ENCODE data around the gene SKOR1. TPM values are rescaled to one million over a fixed set of nuclear protein-coding genes. Genes with fewer than 3 reads are reported as not detected.

Gene SKOR1
- total RNA-seq, 1 donor from 2014 or later: under 0.01 TPM

DNA sequence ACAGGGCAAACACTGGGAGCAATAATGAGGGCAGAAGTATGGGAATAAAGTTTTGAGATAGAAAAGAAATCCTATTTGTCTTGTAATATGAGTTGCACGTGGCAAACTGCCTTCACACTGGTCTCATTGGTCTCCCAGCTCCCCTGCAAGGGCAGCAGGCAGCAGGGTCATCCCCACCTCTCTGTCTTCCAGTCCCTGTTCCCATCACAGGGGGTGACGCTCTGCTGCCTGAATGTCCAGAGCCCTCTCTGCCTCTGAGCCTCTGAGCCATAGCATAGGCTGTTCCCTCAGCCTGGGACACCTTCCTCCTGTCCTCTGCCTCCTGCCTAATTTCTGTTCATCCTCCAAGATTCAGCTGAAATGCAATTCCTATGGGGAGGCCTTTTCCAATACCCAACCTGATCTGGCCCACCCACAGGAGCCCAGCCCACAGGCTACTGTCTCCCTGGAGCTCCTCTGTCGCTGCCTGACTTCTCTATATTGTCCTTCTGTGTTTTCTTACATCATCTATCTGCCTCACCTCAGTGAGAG is 12.1 kb upstream of the SKOR1 start:
- H3K4me1 ChIP-seq (ENCODE audit: control insufficient read depth in 3 of 3, insufficient read depth in 3 of 3, low read length in 3 of 3): no peaks in the 10 kb centered on the region
- peaks cover 7 to 21% (median 18%) of the 10 kb centered on the region in 3 donors for H3K27me3 ChIP-seq (ENCODE audit: control insufficient read depth in 3 of 3, insufficient read depth in 3 of 3, low read length in 3 of 3)
- H3K27ac ChIP-seq (ENCODE audit: low read depth, low read length): no peak overlapping the region
- H3K9me3 ChIP-seq (ENCODE audit: control insufficient read depth in 3 of 3, low read length in 3 of 3): no peaks in the 10 kb centered on the region
- peaks cover 0 to 3% (median 0%) of the 10 kb centered on the region in 3 donors for H3K36me3 ChIP-seq (ENCODE audit: control insufficient read depth in 3 of 3, insufficient read depth in 3 of 3, low read length in 3 of 3)
- no peak overlapping the region for H3K9ac ChIP-seq (ENCODE audit: low read depth in 1 of 3, low read length in 3 of 3)
- H3K4me3 ChIP-seq (ENCODE audit: low read length in 3 of 3): no peak overlapping the region

DNA sequence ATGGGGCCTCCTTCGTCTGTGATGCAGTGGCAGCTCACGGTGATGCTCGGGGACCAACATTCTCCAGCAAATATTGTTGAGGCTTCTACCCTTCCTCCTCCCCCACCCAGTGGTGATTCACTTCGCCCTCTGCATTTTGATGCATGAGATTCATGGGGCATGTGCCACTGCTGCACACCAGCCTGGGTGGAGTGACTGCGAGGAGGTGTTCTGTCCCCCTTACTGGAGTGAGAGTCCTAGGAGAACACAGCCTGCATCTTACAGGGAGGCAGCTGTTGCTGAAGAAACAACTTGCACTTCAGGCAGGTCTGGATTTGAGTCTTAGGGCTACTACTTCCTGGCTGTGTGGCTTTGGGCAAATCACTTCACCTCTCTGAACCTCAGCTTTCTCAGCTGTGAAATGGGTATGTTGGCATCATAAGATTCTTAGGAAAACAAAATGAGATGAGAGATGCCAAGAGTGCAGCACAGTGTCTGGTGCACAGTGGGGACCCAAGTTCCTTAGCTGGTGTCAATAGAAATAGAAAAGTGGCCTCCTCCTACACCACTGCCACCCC is 10.2 kb upstream of the SKOR1 start:
- H3K36me3 ChIP-seq (ENCODE audit: control insufficient read depth in 3 of 3, insufficient read depth in 3 of 3, low read length in 3 of 3): peaks cover 0 to 3% (median 0%) of the 10 kb centered on the region in 3 donors
- H3K9ac ChIP-seq (ENCODE audit: low read depth in 1 of 3, low read length in 3 of 3): no peak overlapping the region
- H3K4me1 ChIP-seq (ENCODE audit: control insufficient read depth in 3 of 3, insufficient read depth in 3 of 3, low read length in 3 of 3): no peaks in the 10 kb centered on the region
- H3K4me3 ChIP-seq (ENCODE audit: low read length in 3 of 3): no peak overlapping the region
- H3K27ac ChIP-seq (ENCODE audit: low read depth, low read length): no peak overlapping the region
- H3K27me3 ChIP-seq (ENCODE audit: control insufficient read depth in 3 of 3, insufficient read depth in 3 of 3, low read length in 3 of 3): peaks cover 24 to 38% (median 36%) of the 10 kb centered on the region in 3 donors
- no peaks in the 10 kb centered on the region for H3K9me3 ChIP-seq (ENCODE audit: control insufficient read depth in 3 of 3, low read length in 3 of 3)

DNA sequence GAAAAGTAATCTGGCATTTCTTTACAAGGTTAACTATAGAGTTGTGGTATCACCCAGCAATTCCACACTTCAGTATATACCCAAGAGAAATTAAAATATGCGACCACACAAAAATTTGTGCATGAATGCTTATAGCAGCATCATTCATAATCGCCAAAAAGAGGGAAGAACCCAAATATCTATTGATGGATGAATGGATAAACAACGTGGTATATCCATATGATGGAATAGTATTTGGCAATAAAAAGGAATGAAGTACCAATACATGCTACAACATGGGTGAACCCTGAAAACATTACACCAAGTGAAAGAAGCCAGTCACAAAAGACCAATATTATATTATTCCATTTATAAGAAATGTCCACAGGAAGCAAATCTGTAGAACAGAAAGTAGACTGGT is 8.6 kb upstream of the SKOR1 start:
- H3K9me3 ChIP-seq (ENCODE audit: control insufficient read depth in 3 of 3, low read length in 3 of 3): no peaks in the 10 kb centered on the region
- H3K9ac ChIP-seq (ENCODE audit: low read depth in 1 of 3, low read length in 3 of 3): no peak overlapping the region
- peaks cover 39 to 54% (median 44%) of the 10 kb centered on the region in 3 donors for H3K27me3 ChIP-seq (ENCODE audit: control insufficient read depth in 3 of 3, insufficient read depth in 3 of 3, low read length in 3 of 3)

GRCh38 chr15:67818464-67818863 is 6.8 kb upstream of the SKOR1 start:
- Histone ChIP-seq H3K9ac (ENCODE audit: low read depth in 1 of 3, low read length in 3 of 3) (no peak overlapping the region), H3K9me3 (ENCODE audit: control insufficient read depth in 3 of 3, low read length in 3 of 3) (no peaks in the 10 kb centered on the region), H3K27me3 (ENCODE audit: control insufficient read depth in 3 of 3, insufficient read depth in 3 of 3, low read length in 3 of 3) (peaks cover 53 to 64% (median 54%) of the 10 kb centered on the region in 3 donors), H3K4me3 (ENCODE audit: low read length in 3 of 3) (no peak overlapping the region), H3K36me3 (ENCODE audit: control insufficient read depth in 3 of 3, insufficient read depth in 3 of 3, low read length in 3 of 3) (peaks cover 0 to 3% (median 0%) of the 10 kb centered on the region in 3 donors), H3K27ac (ENCODE audit: low read depth, low read length) (no peak overlapping the region), H3K4me1 (ENCODE audit: control insufficient read depth in 3 of 3, insufficient read depth in 3 of 3, low read length in 3 of 3) (peaks cover 6 to 11% (median 8%) of the 10 kb centered on the region in 3 donors)

More for the DNA sequence above, 8.6 kb upstream of the SKOR1 start:
- H3K36me3 ChIP-seq (ENCODE audit: control insufficient read depth in 3 of 3, insufficient read depth in 3 of 3, low read length in 3 of 3): peaks cover 0 to 3% (median 0%) of the 10 kb centered on the region in 3 donors
- peaks cover 0 to 5% (median 0%) of the 10 kb centered on the region in 3 donors for H3K4me1 ChIP-seq (ENCODE audit: control insufficient read depth in 3 of 3, insufficient read depth in 3 of 3, low read length in 3 of 3)
- H3K27ac ChIP-seq (ENCODE audit: low read depth, low read length): no peak overlapping the region
- H3K4me3 ChIP-seq (ENCODE audit: low read length in 3 of 3): no peak overlapping the region

DNA sequence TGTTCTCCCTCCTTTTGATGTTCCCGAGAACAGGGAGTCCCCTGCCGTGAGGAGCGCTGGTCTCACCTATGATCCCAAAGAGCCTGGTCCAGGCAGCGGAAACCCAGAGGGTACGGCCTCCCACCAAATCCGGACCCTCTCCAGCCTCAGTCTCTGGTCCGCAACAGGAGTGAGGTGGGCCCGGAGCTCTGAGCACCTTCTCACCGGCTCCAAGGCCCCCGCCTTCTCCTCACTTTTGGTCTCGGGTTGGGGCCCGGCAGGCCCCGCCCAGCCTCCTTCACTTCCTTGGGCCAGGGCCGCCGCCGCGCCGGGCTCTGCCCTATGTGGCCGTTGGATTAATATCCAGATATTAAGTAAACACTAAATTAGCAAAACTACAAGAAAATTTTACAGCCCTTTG is 5.7 kb upstream of the SKOR1 start:
- peaks cover 0 to 3% (median 0%) of the 10 kb centered on the region in 3 donors for H3K36me3 ChIP-seq (ENCODE audit: control insufficient read depth in 3 of 3, insufficient read depth in 3 of 3, low read length in 3 of 3)
- H3K4me3 ChIP-seq (ENCODE audit: low read length in 3 of 3): no peak overlapping the region
- no peaks in the 10 kb centered on the region for H3K9me3 ChIP-seq (ENCODE audit: control insufficient read depth in 3 of 3, low read length in 3 of 3)
- H3K9ac ChIP-seq (ENCODE audit: low read depth in 1 of 3, low read length in 3 of 3): no peak overlapping the region
- H3K27ac ChIP-seq (ENCODE audit: low read depth, low read length): no peak overlapping the region
- H3K4me1 ChIP-seq (ENCODE audit: control insufficient read depth in 3 of 3, insufficient read depth in 3 of 3, low read length in 3 of 3): peaks cover 6 to 17% (median 14%) of the 10 kb centered on the region in 3 donors
- H3K27me3 ChIP-seq (ENCODE audit: control insufficient read depth in 3 of 3, insufficient read depth in 3 of 3, low read length in 3 of 3): peaks cover 64 to 76% (median 65%) of the 10 kb centered on the region in 3 donors

DNA sequence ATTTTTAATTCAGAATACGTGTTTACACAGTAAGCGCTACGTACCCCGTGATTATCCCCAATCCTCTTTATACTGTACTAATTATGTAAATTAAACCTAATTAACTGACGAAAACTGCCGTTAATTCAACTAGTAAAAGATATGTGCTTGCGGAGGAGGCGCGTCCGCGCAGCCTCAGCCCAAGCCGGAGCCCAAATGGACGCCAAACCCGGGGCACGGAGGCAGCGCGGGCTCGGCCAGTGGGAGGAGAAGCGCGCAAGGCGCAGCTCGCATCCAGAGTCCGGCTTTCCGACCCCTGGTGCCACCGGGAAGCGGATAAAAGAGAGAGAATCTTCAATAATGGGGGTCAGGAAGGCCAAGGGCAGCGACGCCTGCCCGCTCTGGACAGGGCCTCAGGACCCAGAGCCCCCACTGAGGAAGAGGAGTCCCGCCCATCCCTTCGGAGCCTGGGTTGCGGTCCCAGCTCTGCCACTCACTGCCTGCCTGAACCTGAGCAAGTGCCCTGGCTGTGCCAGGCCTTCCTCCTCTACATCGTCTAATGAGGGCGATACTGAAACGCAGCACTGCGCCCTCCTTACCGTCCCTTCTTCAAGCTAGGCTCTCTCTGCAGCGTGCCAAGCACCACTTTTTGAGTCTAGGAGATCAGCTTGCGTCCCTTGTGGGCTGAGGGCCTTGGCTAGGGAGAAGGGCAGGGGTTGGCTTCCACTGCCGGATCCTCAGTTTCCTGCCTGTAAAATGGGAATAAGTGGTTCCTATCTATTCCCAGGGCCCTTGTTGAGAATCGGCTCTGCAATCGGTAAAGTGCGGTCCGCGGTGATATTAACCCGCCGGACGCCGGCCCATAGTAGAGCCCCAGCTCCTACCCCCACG is 5.0 kb upstream of the SKOR1 start:
- H3K9me3 ChIP-seq (ENCODE audit: control insufficient read depth in 3 of 3, low read length in 3 of 3): no peaks in the 10 kb centered on the region
- no peak overlapping the region for H3K27ac ChIP-seq (ENCODE audit: low read depth, low read length)
- no peak overlapping the region for H3K9ac ChIP-seq (ENCODE audit: low read depth in 1 of 3, low read length in 3 of 3)
- H3K4me3 ChIP-seq (ENCODE audit: low read length in 3 of 3): no peak overlapping the region
- peaks cover 70 to 80% (median 70%) of the 10 kb centered on the region in 3 donors for H3K27me3 ChIP-seq (ENCODE audit: control insufficient read depth in 3 of 3, insufficient read depth in 3 of 3, low read length in 3 of 3)
- peaks cover 6 to 23% (median 18%) of the 10 kb centered on the region in 3 donors for H3K4me1 ChIP-seq (ENCODE audit: control insufficient read depth in 3 of 3, insufficient read depth in 3 of 3, low read length in 3 of 3)
- peaks cover 0 to 1% (median 0%) of the 10 kb centered on the region in 3 donors for H3K36me3 ChIP-seq (ENCODE audit: control insufficient read depth in 3 of 3, insufficient read depth in 3 of 3, low read length in 3 of 3)

DNA sequence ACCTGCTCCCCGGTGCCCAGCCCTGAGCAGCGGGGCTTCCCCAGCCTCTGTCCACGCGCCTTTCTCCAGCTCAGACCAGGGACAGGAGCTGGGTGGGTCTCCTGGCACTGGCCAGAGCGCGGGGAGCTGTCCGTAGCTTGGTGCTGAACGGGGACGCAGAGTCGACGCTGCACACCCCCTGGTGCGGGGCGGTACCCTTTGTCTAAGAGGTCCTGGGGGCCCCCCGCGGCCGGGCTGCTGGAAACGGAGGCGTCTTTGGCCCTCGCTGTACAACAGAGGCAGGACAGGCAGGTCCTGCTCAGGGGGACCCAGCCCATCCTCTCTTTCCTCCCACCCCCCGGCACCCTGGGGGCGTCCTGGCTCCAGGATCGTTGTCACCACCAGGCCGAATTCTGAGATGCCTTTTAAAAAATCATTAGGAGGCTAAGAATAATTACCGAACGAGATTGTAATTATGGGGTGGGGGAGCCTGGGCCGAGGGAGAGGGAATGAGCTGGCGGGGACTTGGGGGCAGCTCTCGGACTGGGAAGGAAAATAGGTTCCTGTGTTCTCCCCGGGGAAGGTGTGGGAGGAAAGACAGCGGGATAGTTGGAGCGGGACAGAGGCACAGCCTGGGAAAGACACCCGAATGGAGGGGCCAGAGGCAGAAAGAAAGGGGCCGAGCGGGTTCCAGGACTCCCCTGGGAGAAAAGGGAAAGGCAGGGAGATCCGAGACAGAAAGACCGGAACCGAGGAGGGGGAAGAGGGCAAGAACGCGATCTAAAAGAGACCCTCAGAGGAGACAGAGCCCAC is 4.1 kb upstream of the SKOR1 start:
- no peak overlapping the region for H3K4me3 ChIP-seq (ENCODE audit: low read length in 3 of 3)
- H3K9ac ChIP-seq (ENCODE audit: low read depth in 1 of 3, low read length in 3 of 3): no peak overlapping the region
- H3K27ac ChIP-seq (ENCODE audit: low read depth, low read length): no peak overlapping the region
- H3K36me3 ChIP-seq (ENCODE audit: control insufficient read depth in 3 of 3, insufficient read depth in 3 of 3, low read length in 3 of 3): no peaks in the 10 kb centered on the region
- peaks cover 12 to 31% (median 21%) of the 10 kb centered on the region in 3 donors for H3K4me1 ChIP-seq (ENCODE audit: control insufficient read depth in 3 of 3, insufficient read depth in 3 of 3, low read length in 3 of 3)
- no peaks in the 10 kb centered on the region for H3K9me3 ChIP-seq (ENCODE audit: control insufficient read depth in 3 of 3, low read length in 3 of 3)
- peaks cover 78 to 88% (median 79%) of the 10 kb centered on the region in 3 donors for H3K27me3 ChIP-seq (ENCODE audit: control insufficient read depth in 3 of 3, insufficient read depth in 3 of 3, low read length in 3 of 3)

DNA sequence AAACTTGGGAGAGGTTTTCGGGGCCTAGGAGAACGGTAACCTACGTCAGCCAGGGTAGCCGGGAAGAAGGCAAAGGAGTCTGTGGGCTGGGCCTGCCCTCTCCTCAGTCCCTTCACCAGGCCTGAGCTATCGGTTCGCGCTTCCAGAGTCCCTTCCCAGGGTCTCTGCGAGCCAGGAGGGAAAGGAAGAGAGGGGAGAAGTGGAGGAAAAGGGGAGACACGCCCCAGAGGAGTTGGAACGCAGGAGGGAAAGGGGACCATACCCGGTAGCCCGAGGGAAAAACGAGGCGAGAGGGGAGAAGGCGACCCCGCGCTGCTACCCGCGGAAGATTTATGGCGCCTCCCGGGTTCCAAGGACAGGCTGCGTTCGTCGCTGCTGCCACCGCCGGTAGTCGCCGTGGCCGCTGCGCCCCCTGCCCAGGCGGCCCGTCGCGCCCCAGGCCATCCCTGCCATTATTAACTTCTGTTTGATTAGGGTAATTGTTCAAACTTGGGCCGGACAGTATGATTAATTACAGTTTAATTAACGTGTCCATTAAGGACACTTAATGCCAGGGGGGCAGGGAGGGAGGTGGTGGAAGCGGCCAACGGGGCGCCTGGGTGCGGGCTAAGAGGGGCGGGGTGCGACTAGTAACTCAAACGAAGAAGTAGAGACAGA is 3.4 kb upstream of the SKOR1 start:
- Histone ChIP-seq H3K27me3 (ENCODE audit: control insufficient read depth in 3 of 3, insufficient read depth in 3 of 3, low read length in 3 of 3) (peaks cover 85 to 95% (median 86%) of the 10 kb centered on the region in 3 donors), H3K9me3 (ENCODE audit: control insufficient read depth in 3 of 3, low read length in 3 of 3) (no peaks in the 10 kb centered on the region), H3K36me3 (ENCODE audit: control insufficient read depth in 3 of 3, insufficient read depth in 3 of 3, low read length in 3 of 3) (no peaks in the 10 kb centered on the region), H3K4me3 (ENCODE audit: low read length in 3 of 3) (no peak overlapping the region), H3K27ac (ENCODE audit: low read depth, low read length) (no peak overlapping the region), H3K9ac (ENCODE audit: low read depth in 1 of 3, low read length in 3 of 3) (no peak overlapping the region), H3K4me1 (ENCODE audit: control insufficient read depth in 3 of 3, insufficient read depth in 3 of 3, low read length in 3 of 3) (peaks cover 12 to 34% (median 23%) of the 10 kb centered on the region in 3 donors)

Data from skeletal muscle tissue (tissue), 4 donors.